Neural progenitor cell (in vitro differentiated cells): ENCODE data around the gene PAX1. TPM values are rescaled to one million over a fixed set of nuclear protein-coding genes. Genes with fewer than 3 reads are reported as not detected.

Source experiments
- DNase-seq: peaks from one replicate; pipeline ENCODE4 v3.0.0-alpha.2; 2016; ENCODE audit warnings: low spot score
- H2AFZ ChIP-seq: fragments of 200-600 bp; sonication (generic); replicated peaks from 2 replicates; pipeline ENCODE4 v1.6.1; 2016; ENCODE audit warnings: antibody characterized with exemption
- H3F3A ChIP-seq: fragments of 200-600 bp; sonication (generic); 2 replicates; pipeline ENCODE4 v1.6.1; 2016; ENCODE audit warnings: antibody characterized with exemption, low read depth
- H3K27ac ChIP-seq: fragments of 200-600 bp; sonication (generic); 2 replicates; pipeline ENCODE4 v1.5.1; 2016; ENCODE audit warnings: mild to moderate bottlenecking
- H3K27me3 ChIP-seq: fragments of 200-600 bp; sonication (generic); 2 replicates; pipeline ENCODE4 v1.6.1; 2016; ENCODE audit warnings: mild to moderate bottlenecking, moderate library complexity
- H3K36me3 ChIP-seq: fragments of 200-600 bp; sonication (generic); 2 replicates; pipeline ENCODE4 v1.5.1; 2016
- H3K4me1 ChIP-seq: fragments of 200-600 bp; sonication (generic); 2 replicates; pipeline ENCODE4 v1.6.1; 2016; ENCODE audit warnings: mixed run types
- H3K4me2 ChIP-seq: fragments of 200-600 bp; sonication (generic); 2 replicates; pipeline ENCODE4 v1.6.1; 2016
- H3K4me3 ChIP-seq: fragments of 200-600 bp; sonication (generic); 2 replicates; pipeline ENCODE4 v1.5.1; 2016
- H3K79me2 ChIP-seq: fragments of 200-600 bp; sonication (generic); 2 replicates; pipeline ENCODE4 v1.6.1; 2016; ENCODE audit warnings: low read depth
- H3K9ac ChIP-seq: fragments of 200-600 bp; sonication (generic); 2 replicates; pipeline ENCODE4 v1.6.1; 2016
- H3K9me3 ChIP-seq: fragments of 200-600 bp; sonication (generic); 2 replicates; pipeline ENCODE4 v1.5.1; 2016; ENCODE audit warnings: low read depth
- H4K20me1 ChIP-seq: fragments of 200-600 bp; sonication (generic); 2 replicates; pipeline ENCODE4 v1.6.1; 2016; ENCODE audit warnings: low read depth
- H3K27ac Mint-ChIP-seq: 3 replicates; pipeline ENCODE4 v1.8.0; 2021; ENCODE audit warnings: mixed read lengths
- H3K27me3 Mint-ChIP-seq: 2 replicates; pipeline ENCODE4 v1.8.0; 2022; ENCODE audit warnings: low read depth, mild to moderate bottlenecking, inconsistent platforms, moderate library complexity, mixed read lengths; ENCODE audit not compliant: insufficient read depth
- H3K36me3 Mint-ChIP-seq: 3 replicates; pipeline ENCODE4 v1.8.0; 2021; ENCODE audit warnings: mixed read lengths
- H3K4me1 Mint-ChIP-seq: 3 replicates; pipeline ENCODE4 v1.8.0; 2021; ENCODE audit warnings: mixed read lengths
- H3K4me3 Mint-ChIP-seq: 3 replicates; pipeline ENCODE4 v1.8.0; 2021; ENCODE audit warnings: mild to moderate bottlenecking, moderate library complexity, mixed read lengths
- H3K9me3 Mint-ChIP-seq: 3 replicates; pipeline ENCODE4 v1.8.0; 2020; ENCODE audit warnings: mixed read lengths
- CTCF ChIP-seq: fragments of 200-600 bp; sonication (generic); IDR thresholded peaks from 2 replicates; pipeline ENCODE4 v1.5.1; 2017; ENCODE audit warnings: antibody characterized with exemption, mild to moderate bottlenecking
- EZH2 ChIP-seq: fragments of 200-600 bp; sonication (generic); IDR thresholded peaks from 2 replicates; pipeline ENCODE4 v1.6.1; 2017; ENCODE audit warnings: antibody characterized with exemption, mild to moderate bottlenecking, moderate library complexity
- EZH2phosphoT487 ChIP-seq: fragments of 200-600 bp; sonication (generic); IDR thresholded peaks from 2 replicates; pipeline ENCODE4 v1.6.1; 2017; ENCODE audit warnings: antibody characterized with exemption
- total RNA-seq: library from RNA; depleted of rRNA; stranded (reverse); fragments of >200 nt; gene quantifications from 2 replicates; pipeline ENCODE4 v1.2.3, GENCODE V29; 2015; ENCODE audit warnings: low replicate concordance

PAX1 gene
- total RNA-seq, 1 donor from 2014 or later, result not detected

GRCh38 chr20:21741266-21741665 is 35.8 kb downstream of the PAX1 start:
- Histone ChIP-seq H4K20me1 (no peaks in the 10 kb centered on the region), H3K36me3 (no peaks in the 10 kb centered on the region), H3K9ac (no peak overlapping the region), H3K4me1 (no peaks in the 10 kb centered on the region), H3F3A (no peaks in the 10 kb centered on the region), H3K9me3 (no peaks in the 10 kb centered on the region), H3K4me2 (no peak overlapping the region), H3K27me3 (no peaks in the 10 kb centered on the region), H3K27ac (no peak overlapping the region), H3K4me3 (no peak overlapping the region), H2AFZ (no peak overlapping the region), H3K79me2 (no peaks in the 10 kb centered on the region)
- Mint-ChIP-seq H3K27me3 (peaks cover 2% of the 10 kb centered on the region), H3K27ac (no peak overlapping the region), H3K4me1 (no peaks in the 10 kb centered on the region), H3K9me3 (peaks cover 2% of the 10 kb centered on the region), H3K36me3 (no peaks in the 10 kb centered on the region), H3K4me3 (no peak overlapping the region)
- TF ChIP-seq EZH2phosphoT487 (no peak), EZH2 (no peak), CTCF (no peak)
- no peak for DNase-seq

DNA sequence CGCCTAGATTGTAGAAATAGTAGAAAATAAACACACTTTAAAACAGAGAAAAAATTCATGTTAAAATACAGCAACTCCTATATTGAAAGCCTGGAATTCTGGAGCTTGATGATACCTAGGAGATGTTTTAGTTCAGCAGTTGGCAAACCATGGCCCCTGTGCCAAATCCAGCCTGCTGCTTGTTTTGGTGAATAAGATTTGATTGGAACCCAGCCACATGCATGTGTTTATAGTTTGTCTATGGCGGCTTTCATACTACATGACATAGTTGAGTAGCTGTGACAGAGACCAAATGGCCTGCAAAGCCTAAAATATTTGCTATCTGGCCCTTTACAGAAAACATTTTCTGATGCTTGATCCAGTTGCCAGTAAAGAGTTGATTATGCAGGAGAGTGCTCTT is 57.2 kb downstream of the PAX1 start:
- H3K9me3 ChIP-seq, result no peaks in the 10 kb centered on the region
- H3K27me3 Mint-ChIP-seq, result peaks cover 5% of the 10 kb centered on the region
- no peak overlapping the region for H3K4me3 Mint-ChIP-seq
- H3K36me3 Mint-ChIP-seq, result no peaks in the 10 kb centered on the region
- H3K27ac ChIP-seq, result no peak overlapping the region
- no peak overlapping the region for H3K27ac Mint-ChIP-seq
- H3K79me2 ChIP-seq, result no peaks in the 10 kb centered on the region
- TF ChIP-seq CTCF (no peak), EZH2phosphoT487 (no peak), EZH2 (no peak)
- H3K36me3 ChIP-seq, result no peaks in the 10 kb centered on the region
- H3K4me1 ChIP-seq, result no peaks in the 10 kb centered on the region
- H2AFZ ChIP-seq, result no peak overlapping the region
- H3K4me2 ChIP-seq, result no peak overlapping the region
- no peak overlapping the region for H3K4me3 ChIP-seq
- peaks cover under 1% of the 10 kb centered on the region for H3K4me1 Mint-ChIP-seq
- H3K9ac ChIP-seq, result no peak overlapping the region
- no peaks in the 10 kb centered on the region for H4K20me1 ChIP-seq
- no peak for DNase-seq
- no peaks in the 10 kb centered on the region for H3K9me3 Mint-ChIP-seq
- no peaks in the 10 kb centered on the region for H3F3A ChIP-seq
- peaks cover 16% of the 10 kb centered on the region for H3K27me3 ChIP-seq

- TF ChIP-seq EZH2phosphoT487 (no peak), EZH2 (no peak), CTCF (no peak)
- Histone ChIP-seq H2AFZ (peak overlapping the region; percentile 89), H3K4me3 (peak overlapping the region; percentile 46), H3K79me2 (no peaks in the 10 kb centered on the region), H3K9ac (no peak overlapping the region), H3K27ac (no peak overlapping the region), H3K36me3 (no peaks in the 10 kb centered on the region), H3K9me3 (no peaks in the 10 kb centered on the region), H4K20me1 (no peaks in the 10 kb centered on the region), H3K4me1 (peaks cover 7% of the 10 kb centered on the region), H3K27me3 (peaks cover 16% of the 10 kb centered on the region), H3F3A (no peaks in the 10 kb centered on the region), H3K4me2 (peak overlapping the region; percentile 77)
- H3K36me3 Mint-ChIP-seq, result no peaks in the 10 kb centered on the region
- H3K27ac Mint-ChIP-seq, result no peak overlapping the region
- peak overlapping the region; percentile 77 for H3K4me3 Mint-ChIP-seq
- peaks cover 4% of the 10 kb centered on the region for H3K4me1 Mint-ChIP-seq
- no peaks in the 10 kb centered on the region for H3K9me3 Mint-ChIP-seq
- peaks cover 7% of the 10 kb centered on the region for H3K27me3 Mint-ChIP-seq
- DNase-seq, result no peak
Measured at GRCh38 chr20:21767200-21767738, 61.8 kb downstream of the PAX1 start.
